Measurements from ENCODE around the gene ACR. TPM values are rescaled to one million over a fixed set of nuclear protein-coding genes. Genes with fewer than 3 reads are reported as not detected.

Gene ACR
- polyA plus RNA-seq, 1 of the 3 experiments (the other 2 are of a cell fraction) = 0.15 TPM

GRCh38 chr22:50721257-50721844 lies 16.7 kb upstream of the ACR start:
- Histone ChIP-seq H3K79me2 (ENCODE audit: insufficient read depth) (no peaks in the 10 kb centered on the region), H3K4me3 (ENCODE audit: low read depth in 2 of 2, low read length in 1 of 2) (no peak overlapping the region), H3K27ac (ENCODE audit: low read depth in 2 of 2, low read length in 1 of 2) (no peak overlapping the region), H3F3A (replicated peaks; ENCODE audit: insufficient read depth) (no peaks in the 10 kb centered on the region), H2AFZ (ENCODE audit: low read depth) (no peak overlapping the region), H3K9me3 (no peaks in the 10 kb centered on the region), H3K4me1 (ENCODE audit: control insufficient read depth in 1 of 2, insufficient read depth in 2 of 2, low read depth in 1 of 2, low read length in 1 of 2) (no peaks in the 10 kb centered on the region), H3K36me3 (replicated peaks in 1 of 2; ENCODE audit: control insufficient read depth in 1 of 2, insufficient read depth in 2 of 2, low read length in 1 of 2) (no peaks in the 10 kb centered on the region), H4K20me1 (ENCODE audit: insufficient read depth) (no peaks in the 10 kb centered on the region), H3K4me2 (no peak overlapping the region), H3K9ac (no peak overlapping the region), H3K27me3 (ENCODE audit: insufficient read depth) (no peaks in the 10 kb centered on the region), H3K9me2 (no peaks in the 10 kb centered on the region)
- WGBS (ENCODE audit: low lambda C conversion rate) = 90% methylated on average over 12 of the region's 32 CpGs
- TF ChIP-seq JUND (IDR thresholded peaks at IDR 0.05) = no peak
- TF ChIP-seq, protein P1, sequence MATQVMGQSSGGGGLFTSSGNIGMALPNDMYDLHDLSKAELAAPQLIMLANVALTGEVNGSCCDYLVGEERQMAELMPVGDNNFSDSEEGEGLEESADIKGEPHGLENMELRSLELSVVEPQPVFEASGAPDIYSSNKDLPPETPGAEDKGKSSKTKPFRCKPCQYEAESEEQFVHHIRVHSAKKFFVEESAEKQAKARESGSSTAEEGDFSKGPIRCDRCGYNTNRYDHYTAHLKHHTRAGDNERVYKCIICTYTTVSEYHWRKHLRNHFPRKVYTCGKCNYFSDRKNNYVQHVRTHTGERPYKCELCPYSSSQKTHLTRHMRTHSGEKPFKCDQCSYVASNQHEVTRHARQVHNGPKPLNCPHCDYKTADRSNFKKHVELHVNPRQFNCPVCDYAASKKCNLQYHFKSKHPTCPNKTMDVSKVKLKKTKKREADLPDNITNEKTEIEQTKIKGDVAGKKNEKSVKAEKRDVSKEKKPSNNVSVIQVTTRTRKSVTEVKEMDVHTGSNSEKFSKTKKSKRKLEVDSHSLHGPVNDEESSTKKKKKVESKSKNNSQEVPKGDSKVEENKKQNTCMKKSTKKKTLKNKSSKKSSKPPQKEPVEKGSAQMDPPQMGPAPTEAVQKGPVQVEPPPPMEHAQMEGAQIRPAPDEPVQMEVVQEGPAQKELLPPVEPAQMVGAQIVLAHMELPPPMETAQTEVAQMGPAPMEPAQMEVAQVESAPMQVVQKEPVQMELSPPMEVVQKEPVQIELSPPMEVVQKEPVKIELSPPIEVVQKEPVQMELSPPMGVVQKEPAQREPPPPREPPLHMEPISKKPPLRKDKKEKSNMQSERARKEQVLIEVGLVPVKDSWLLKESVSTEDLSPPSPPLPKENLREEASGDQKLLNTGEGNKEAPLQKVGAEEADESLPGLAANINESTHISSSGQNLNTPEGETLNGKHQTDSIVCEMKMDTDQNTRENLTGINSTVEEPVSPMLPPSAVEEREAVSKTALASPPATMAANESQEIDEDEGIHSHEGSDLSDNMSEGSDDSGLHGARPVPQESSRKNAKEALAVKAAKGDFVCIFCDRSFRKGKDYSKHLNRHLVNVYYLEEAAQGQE (IDR thresholded peaks at IDR 0.05; ENCODE audit: low read depth, low read length) = no peak
- no peak for TF ChIP-seq MXI1 (IDR thresholded peaks at IDR 0.05; ENCODE audit: low read depth, low read length)
- no peak for TF ChIP-seq GATA2 (CRISPR knock-in tag; IDR thresholded peaks at IDR 0.05)
- CTCF ChIA-PET = interaction anchor here (1.0 to 2.1 kb wide), 4 partner anchors 12 to 54 kb away, joined by 4 to 8 read pairs (median 4); no protein-coding TSS in a partner anchor
- peak; percentile 34 for DNase-seq
- POLR2A ChIA-PET = no interaction called here

DNA sequence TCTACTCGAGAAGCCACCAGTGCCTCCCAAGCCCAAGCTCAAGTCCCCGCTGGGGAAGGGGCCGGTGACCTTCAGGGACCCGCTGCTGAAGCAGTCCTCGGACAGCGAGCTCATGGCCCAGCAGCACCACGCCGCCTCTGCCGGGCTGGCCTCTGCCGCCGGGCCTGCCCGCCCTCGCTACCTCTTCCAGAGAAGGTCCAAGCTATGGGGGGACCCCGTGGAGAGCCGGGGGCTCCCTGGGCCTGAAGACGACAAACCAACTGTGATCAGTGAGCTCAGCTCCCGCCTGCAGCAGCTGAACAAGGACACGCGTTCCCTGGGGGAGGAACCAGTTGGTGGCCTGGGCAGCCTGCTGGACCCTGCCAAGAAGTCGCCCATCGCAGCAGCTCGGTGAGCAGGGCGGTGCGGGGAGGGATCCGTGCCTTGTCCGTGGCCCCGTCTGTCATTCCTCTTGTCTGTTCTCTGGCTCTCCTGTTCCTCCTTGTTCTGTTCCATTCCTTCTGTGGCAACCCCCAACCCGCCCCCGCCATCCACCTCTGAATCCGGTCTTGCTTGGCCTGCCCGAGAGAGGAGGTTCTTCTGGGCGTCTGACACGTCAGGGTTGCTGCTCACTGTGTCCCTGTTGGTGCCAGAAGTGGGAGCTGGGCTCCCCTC lies 15.8 kb upstream of the ACR start:
- no peaks in the 10 kb centered on the region for H3K9me2 ChIP-seq
- no peaks in the 10 kb centered on the region for H3F3A ChIP-seq (replicated peaks; ENCODE audit: insufficient read depth)
- H3K4me3 ChIP-seq (ENCODE audit: low read depth in 2 of 2, low read length in 1 of 2) = no peak overlapping the region
- H3K27ac ChIP-seq (ENCODE audit: low read depth in 2 of 2, low read length in 1 of 2) = no peak overlapping the region
- no peaks in the 10 kb centered on the region for H3K27me3 ChIP-seq (ENCODE audit: insufficient read depth)
- H3K9me3 ChIP-seq = no peaks in the 10 kb centered on the region
- ChIA-PET CTCF (interaction anchor here (1.0 to 2.1 kb wide), 5 partner anchors 11 to 59 kb away, joined by 3 to 8 read pairs (median 4); partner anchors contain the start of gene ACR), POLR2A (no interaction called here)
- H3K9ac ChIP-seq = no peak overlapping the region
- no peaks in the 10 kb centered on the region for H3K4me1 ChIP-seq (ENCODE audit: control insufficient read depth in 1 of 2, insufficient read depth in 2 of 2, low read depth in 1 of 2, low read length in 1 of 2)
- H3K36me3 ChIP-seq (replicated peaks in 1 of 2; ENCODE audit: control insufficient read depth in 1 of 2, insufficient read depth in 2 of 2, low read length in 1 of 2) = no peaks in the 10 kb centered on the region
- 89% methylated on average over 15 of the region's 33 CpGs for WGBS (ENCODE audit: low lambda C conversion rate)
- no peaks in the 10 kb centered on the region for H3K79me2 ChIP-seq (ENCODE audit: insufficient read depth)
- H4K20me1 ChIP-seq (ENCODE audit: insufficient read depth) = no peaks in the 10 kb centered on the region
- no peak overlapping the region for H3K4me2 ChIP-seq
- no peak for TF ChIP-seq GABPA (IDR thresholded peaks at IDR 0.05; ENCODE audit: low read depth)
- no peak for TF ChIP-seq SIN3A (IDR thresholded peaks at IDR 0.05; ENCODE audit: borderline replicate concordance, low read depth, low read length)
- TF ChIP-seq TCF12 (IDR thresholded peaks at IDR 0.05) = no peak
- TF ChIP-seq RAD21 (IDR thresholded peaks at IDR 0.05; ENCODE audit: low read length) = no peak
- no peak for TF ChIP-seq JUND (IDR thresholded peaks at IDR 0.05)
- TF ChIP-seq, protein P2, sequence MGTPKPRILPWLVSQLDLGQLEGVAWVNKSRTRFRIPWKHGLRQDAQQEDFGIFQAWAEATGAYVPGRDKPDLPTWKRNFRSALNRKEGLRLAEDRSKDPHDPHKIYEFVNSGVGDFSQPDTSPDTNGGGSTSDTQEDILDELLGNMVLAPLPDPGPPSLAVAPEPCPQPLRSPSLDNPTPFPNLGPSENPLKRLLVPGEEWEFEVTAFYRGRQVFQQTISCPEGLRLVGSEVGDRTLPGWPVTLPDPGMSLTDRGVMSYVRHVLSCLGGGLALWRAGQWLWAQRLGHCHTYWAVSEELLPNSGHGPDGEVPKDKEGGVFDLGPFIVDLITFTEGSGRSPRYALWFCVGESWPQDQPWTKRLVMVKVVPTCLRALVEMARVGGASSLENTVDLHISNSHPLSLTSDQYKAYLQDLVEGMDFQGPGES (IDR thresholded peaks at IDR 0.05; ENCODE audit: low read depth, low read length) = no peak
- no peak for TF ChIP-seq CTCF (IDR thresholded peaks at IDR 0.05)
- no peak for TF ChIP-seq TAF1 (IDR thresholded peaks at IDR 0.05; ENCODE audit: borderline replicate concordance, low read depth, low read length)
- TF ChIP-seq GATA2 (CRISPR knock-in tag; IDR thresholded peaks at IDR 0.05) = no peak
- no peak for TF ChIP-seq ELF1 (IDR thresholded peaks at IDR 0.05)
- TF ChIP-seq TEAD4 (IDR thresholded peaks at IDR 0.05; ENCODE audit: borderline replicate concordance, insufficient read depth) = no peak
- no peak for TF ChIP-seq EZH2phosphoT487 (IDR thresholded peaks at IDR 0.05; ENCODE audit: borderline replicate concordance, low read depth)
- TF ChIP-seq CHD2 (IDR thresholded peaks at IDR 0.05; ENCODE audit: low read length, partially characterized antibody) = no peak
- no peak for TF ChIP-seq MEF2A (IDR thresholded peaks at IDR 0.05; ENCODE audit: borderline replicate concordance, low read depth)
- no peak overlapping the region for H2AFZ ChIP-seq (ENCODE audit: low read depth)
- no peak for DNase-seq
